ENCODE measurements around the gene PGAP6.

DNA sequence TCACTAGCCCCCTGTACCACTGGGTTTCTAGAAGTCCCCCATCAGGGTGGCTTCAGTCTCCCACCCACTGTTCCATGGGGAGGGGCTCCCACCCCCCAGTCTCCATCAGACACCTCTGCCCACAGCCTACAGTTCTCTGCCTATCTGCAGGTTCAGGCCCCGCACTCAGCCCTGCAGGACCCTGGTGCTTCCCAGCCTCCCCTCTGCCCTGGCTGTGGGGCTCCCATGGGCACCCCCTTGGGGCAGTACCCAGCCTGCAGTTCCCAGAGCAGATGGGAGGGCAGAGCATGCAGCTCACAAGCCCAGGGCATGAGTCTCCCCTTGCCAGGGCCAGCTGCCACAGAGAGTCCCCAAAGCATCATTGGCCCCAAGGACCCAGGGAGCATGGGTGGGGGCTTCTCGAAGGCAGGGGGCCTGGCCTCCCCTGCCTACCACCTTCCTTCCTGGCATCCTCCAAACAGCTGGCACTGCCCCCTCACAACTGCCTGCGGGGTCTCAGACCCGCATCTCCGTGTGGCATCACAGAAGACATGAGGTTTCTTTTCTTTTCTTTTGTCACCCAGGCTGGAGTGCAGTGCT, 8.7 kb downstream of the PGAP6 start:
- TF ChIP-seq POLR2A (IDR thresholded peaks at IDR 0.05; ENCODE audit: low read depth, low read length) (no peak), POLR2AphosphoS5 (IDR thresholded peaks at IDR 0.05; ENCODE audit: low read depth, low read length) (no peak), TAF1 (IDR thresholded peaks at IDR 0.05; ENCODE audit: borderline replicate concordance, low read depth, low read length) (no peak)

Data from GM12892 (cell line).